GM06990 (cell line): ENCODE measurements around the gene CANX.

ENCODE experiments used
- DNase-seq: peaks from one replicate; pipeline ENCODE4 v3.0.0-alpha.2; 2011; ENCODE audit not compliant: insufficient read length; ENCODE audit errors: extremely low read depth
- H3K27me3 ChIP-seq: replicated peaks from 2 replicates; pipeline ENCODE4 v1.6.0; 2011; ENCODE audit warnings: low read length; ENCODE audit not compliant: control insufficient read depth, insufficient read depth
- H3K36me3 ChIP-seq: 2 replicates; pipeline ENCODE4 v1.5.1; 2011; ENCODE audit warnings: low read length; ENCODE audit not compliant: control insufficient read depth, insufficient read depth
- H3K4me3 ChIP-seq: replicated peaks from 2 replicates; pipeline ENCODE4 v1.5.1; 2011; ENCODE audit warnings: low read depth, mild to moderate bottlenecking, control low read depth, low read length
- TF ChIP-seq, protein P1 (sequence below): IDR thresholded peaks from 2 replicates; pipeline ENCODE4 v1.5.1; 2011; ENCODE audit warnings: low read length, control low read depth, mild to moderate bottlenecking, inconsistent platforms; ENCODE audit not compliant: insufficient read depth, poor library complexity, severe bottlenecking

The CANX gene

GRCh38 chr5:179776411-179776938 is 77.7 kb downstream of the CANX start:
- no peak for DNase-seq
- Histone ChIP-seq H3K36me3 (peaks cover 26% of the 10 kb centered on the region), H3K27me3 (no peaks in the 10 kb centered on the region), H3K4me3 (no peak overlapping the region)
- TF ChIP-seq, protein P1, sequence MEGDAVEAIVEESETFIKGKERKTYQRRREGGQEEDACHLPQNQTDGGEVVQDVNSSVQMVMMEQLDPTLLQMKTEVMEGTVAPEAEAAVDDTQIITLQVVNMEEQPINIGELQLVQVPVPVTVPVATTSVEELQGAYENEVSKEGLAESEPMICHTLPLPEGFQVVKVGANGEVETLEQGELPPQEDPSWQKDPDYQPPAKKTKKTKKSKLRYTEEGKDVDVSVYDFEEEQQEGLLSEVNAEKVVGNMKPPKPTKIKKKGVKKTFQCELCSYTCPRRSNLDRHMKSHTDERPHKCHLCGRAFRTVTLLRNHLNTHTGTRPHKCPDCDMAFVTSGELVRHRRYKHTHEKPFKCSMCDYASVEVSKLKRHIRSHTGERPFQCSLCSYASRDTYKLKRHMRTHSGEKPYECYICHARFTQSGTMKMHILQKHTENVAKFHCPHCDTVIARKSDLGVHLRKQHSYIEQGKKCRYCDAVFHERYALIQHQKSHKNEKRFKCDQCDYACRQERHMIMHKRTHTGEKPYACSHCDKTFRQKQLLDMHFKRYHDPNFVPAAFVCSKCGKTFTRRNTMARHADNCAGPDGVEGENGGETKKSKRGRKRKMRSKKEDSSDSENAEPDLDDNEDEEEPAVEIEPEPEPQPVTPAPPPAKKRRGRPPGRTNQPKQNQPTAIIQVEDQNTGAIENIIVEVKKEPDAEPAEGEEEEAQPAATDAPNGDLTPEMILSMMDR: no peak

DNA sequence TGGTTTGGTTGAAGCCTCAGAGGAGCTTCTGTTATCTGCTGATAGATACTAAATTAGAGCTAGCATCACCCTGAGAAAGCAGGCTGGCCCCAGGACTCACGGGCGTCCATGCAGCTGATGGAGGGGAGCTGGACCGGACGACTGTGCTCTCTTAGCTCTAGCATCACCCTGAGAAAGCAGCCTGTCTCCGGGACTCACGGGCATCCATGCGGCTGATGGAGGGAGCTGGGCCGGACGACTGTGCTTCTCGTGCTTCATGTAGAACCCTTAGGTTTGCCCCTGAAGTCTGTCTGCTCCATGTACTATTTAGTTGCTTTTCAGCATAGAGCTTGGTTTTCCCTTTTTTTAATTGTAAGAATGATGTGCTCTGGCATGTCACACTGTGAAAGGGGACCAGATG is 78.7 kb downstream of the CANX start:
- no peak for DNase-seq
- Histone ChIP-seq H3K27me3 (no peaks in the 10 kb centered on the region), H3K36me3 (peaks cover 22% of the 10 kb centered on the region), H3K4me3 (no peak overlapping the region)
- TF ChIP-seq, protein P1: no peak

- DNase-seq: no peak
- H3K36me3 ChIP-seq: peaks cover 22% of the 10 kb centered on the region
- TF ChIP-seq, protein P1: no peak
- H3K4me3 ChIP-seq: no peak overlapping the region
- no peaks in the 10 kb centered on the region for H3K27me3 ChIP-seq
Measured at GRCh38 chr5:179777909-179778308, 79.1 kb downstream of the CANX start.

- no peak for DNase-seq
- no peaks in the 10 kb centered on the region for H3K27me3 ChIP-seq
- H3K36me3 ChIP-seq: peaks cover 19% of the 10 kb centered on the region
- TF ChIP-seq, protein P1: no peak
- H3K4me3 ChIP-seq: no peak overlapping the region
Measured at GRCh38 chr5:179778591-179778990, 79.8 kb downstream of the CANX start.

DNA sequence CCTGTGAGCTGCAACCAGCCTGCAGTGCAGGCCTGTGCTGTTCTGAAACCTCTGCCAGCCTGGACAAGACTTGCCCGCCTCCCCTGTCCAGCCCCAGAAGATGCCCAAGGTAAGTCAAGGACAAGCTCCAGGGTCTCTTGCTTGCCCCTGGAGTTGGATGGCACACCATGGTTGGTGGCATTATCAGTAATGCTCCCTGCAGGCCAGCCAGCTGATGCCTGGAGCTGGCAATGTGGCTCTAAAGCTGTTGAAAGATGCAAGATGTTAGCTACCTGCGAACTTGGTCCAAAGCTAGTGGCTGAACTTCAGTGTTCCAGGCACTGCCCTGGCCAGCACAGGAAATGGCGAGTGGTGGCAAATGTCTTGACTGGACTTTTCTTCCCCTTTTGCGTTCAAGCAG is 81.1 kb downstream of the CANX start:
- no peak for DNase-seq
- Histone ChIP-seq H3K4me3 (no peak overlapping the region), H3K36me3 (peaks cover 14% of the 10 kb centered on the region), H3K27me3 (no peaks in the 10 kb centered on the region)
- TF ChIP-seq, protein P1: no peak

GRCh38 chr5:179780362-179780761 is 81.6 kb downstream of the CANX start:
- Histone ChIP-seq H3K4me3 (no peak overlapping the region), H3K27me3 (no peaks in the 10 kb centered on the region), H3K36me3 (peaks cover 14% of the 10 kb centered on the region)
- TF ChIP-seq, protein P1: no peak
- no peak for DNase-seq
